ENCODE data around the gene ASXL3. TPM values are rescaled to one million over a fixed set of nuclear protein-coding genes. Genes with fewer than 3 reads are reported as not detected.

The ASXL3 gene
- polyA plus RNA-seq, 1 donor (not counting 4 experiments of a cell fraction or from before 2014, with no cell fraction given), result not detected

DNA sequence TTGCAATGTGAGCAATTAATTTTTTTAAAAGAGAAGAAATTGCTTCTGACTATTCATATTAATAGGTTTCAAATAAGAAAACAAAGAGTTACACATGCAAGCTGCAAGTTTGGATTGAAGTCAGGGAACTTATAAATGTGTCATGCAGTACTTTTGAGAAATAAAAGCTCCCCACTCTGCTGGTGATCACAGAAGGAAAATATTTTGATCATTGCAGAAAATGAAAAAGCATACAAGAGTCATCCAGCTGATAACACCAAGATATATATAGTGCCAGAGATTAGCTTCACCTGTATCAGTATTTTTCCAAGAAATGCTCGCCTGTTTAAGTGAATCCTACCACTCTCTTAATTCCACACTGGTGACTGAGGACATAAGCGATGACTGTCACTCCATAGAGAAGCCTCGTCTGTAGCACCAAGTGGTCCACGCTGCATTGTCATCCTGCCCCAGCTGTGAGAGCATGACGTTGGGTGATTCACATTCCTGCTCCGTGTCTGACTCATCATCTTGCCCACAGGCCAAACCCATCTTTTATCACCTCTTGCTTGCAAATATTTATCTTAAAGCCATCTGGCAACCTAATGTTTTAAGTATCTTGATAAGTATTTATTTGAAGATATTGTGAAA, 178.0 kb downstream of the ASXL3 start:
- Histone ChIP-seq H3K9ac (ENCODE audit: control insufficient read depth, extremely low read depth, insufficient read depth, low read length) (no peak overlapping the region), H3K4me2 (ENCODE audit: control insufficient read depth, extremely low read depth, insufficient read depth, low read depth, low read length) (no peak overlapping the region)
- dilution Hi-C loops (cut with MboI; ENCODE audit: extremely low pct_ligation_motif_present, low sequenced_read_pairs), result no loop called here

DNA sequence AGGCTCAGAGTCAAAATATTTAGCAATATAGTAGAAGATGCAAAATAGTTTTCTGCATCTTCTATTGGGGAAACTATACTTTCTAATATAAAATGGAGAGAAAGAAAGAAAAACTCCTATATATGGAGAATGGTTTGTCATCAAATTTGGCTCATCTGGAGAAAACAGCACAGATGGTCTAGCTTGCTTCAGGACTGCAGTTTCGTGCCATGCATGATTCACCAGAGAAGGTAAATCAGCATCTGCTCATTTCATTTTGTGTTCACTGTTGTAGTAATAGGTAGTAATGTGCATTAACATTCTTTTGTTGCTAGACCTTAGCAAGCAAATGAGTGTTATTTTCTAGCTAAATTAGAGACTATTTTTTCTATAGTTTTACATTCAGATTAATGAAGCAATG, 179.0 kb downstream of the ASXL3 start:
- H3K4me2 ChIP-seq (ENCODE audit: control insufficient read depth, extremely low read depth, insufficient read depth, low read depth, low read length), result no peak overlapping the region
- H3K9me3 ChIP-seq (ENCODE audit: control insufficient read depth, low read depth, low read length), result no peaks in the 10 kb centered on the region
- no peak for DNase-seq (ENCODE audit: low read depth, low spot score)

More for the DNA sequence above, 178.0 kb downstream of the ASXL3 start:
- H3K4me1 ChIP-seq (ENCODE audit: control insufficient read depth, extremely low read depth, insufficient read depth, low read length), result no peaks in the 10 kb centered on the region
- H3K27ac ChIP-seq (ENCODE audit: control insufficient read depth, insufficient read depth, low read length), result no peak overlapping the region
- no peaks in the 10 kb centered on the region for H3K79me2 ChIP-seq (ENCODE audit: control insufficient read depth, insufficient read depth, low read length)
- DNase-seq (ENCODE audit: low read depth, low spot score), result peak; percentile 45
- H3K27me3 ChIP-seq (ENCODE audit: control insufficient read depth, extremely low read depth, insufficient read depth, low read length), result no peaks in the 10 kb centered on the region
- no peaks in the 10 kb centered on the region for H3K9me3 ChIP-seq (ENCODE audit: control insufficient read depth, low read depth, low read length)
- TF ChIP-seq EZH2 (IDR thresholded peaks at IDR 0.05; ENCODE audit: low read length), result no peak
- TF ChIP-seq, protein P1, sequence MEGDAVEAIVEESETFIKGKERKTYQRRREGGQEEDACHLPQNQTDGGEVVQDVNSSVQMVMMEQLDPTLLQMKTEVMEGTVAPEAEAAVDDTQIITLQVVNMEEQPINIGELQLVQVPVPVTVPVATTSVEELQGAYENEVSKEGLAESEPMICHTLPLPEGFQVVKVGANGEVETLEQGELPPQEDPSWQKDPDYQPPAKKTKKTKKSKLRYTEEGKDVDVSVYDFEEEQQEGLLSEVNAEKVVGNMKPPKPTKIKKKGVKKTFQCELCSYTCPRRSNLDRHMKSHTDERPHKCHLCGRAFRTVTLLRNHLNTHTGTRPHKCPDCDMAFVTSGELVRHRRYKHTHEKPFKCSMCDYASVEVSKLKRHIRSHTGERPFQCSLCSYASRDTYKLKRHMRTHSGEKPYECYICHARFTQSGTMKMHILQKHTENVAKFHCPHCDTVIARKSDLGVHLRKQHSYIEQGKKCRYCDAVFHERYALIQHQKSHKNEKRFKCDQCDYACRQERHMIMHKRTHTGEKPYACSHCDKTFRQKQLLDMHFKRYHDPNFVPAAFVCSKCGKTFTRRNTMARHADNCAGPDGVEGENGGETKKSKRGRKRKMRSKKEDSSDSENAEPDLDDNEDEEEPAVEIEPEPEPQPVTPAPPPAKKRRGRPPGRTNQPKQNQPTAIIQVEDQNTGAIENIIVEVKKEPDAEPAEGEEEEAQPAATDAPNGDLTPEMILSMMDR (optimal IDR thresholded peaks at IDR 0.05 in 1 of 3, IDR thresholded peaks at IDR 0.05 in 1 of 3, conservative IDR thresholded peaks at IDR 0.05 in 1 of 3; ENCODE audit: extremely low read depth in 1 of 3, insufficient read depth in 2 of 3, low read length in 3 of 3), result no peak
- peak; percentile 93 for FAIRE-seq
- H3K4me3 ChIP-seq (ENCODE audit: control insufficient read depth in 2 of 3, extremely low read depth in 1 of 3, insufficient read depth in 2 of 3, low read depth in 1 of 3, low read length in 3 of 3), result no peak overlapping the region
- no peaks in the 10 kb centered on the region for H4K20me1 ChIP-seq (ENCODE audit: control insufficient read depth, extremely low read depth, insufficient read depth, low read length)
- H3K36me3 ChIP-seq (ENCODE audit: control insufficient read depth in 2 of 2, extremely low read depth in 1 of 2, insufficient read depth in 2 of 2, low read length in 2 of 2), result no peaks in the 10 kb centered on the region
- H2AFZ ChIP-seq (ENCODE audit: control insufficient read depth, low read length), result no peak overlapping the region
- no peaks in the 10 kb centered on the region for H3K9me1 ChIP-seq (ENCODE audit: control insufficient read depth, extremely low read depth, insufficient read depth, low read length)

More for the DNA sequence above, 179.0 kb downstream of the ASXL3 start:
- Histone ChIP-seq H3K9me1 (ENCODE audit: control insufficient read depth, extremely low read depth, insufficient read depth, low read length) (no peaks in the 10 kb centered on the region), H3K36me3 (ENCODE audit: control insufficient read depth in 2 of 2, extremely low read depth in 1 of 2, insufficient read depth in 2 of 2, low read length in 2 of 2) (no peaks in the 10 kb centered on the region), H3K27me3 (ENCODE audit: control insufficient read depth, extremely low read depth, insufficient read depth, low read length) (no peaks in the 10 kb centered on the region), H2AFZ (ENCODE audit: control insufficient read depth, low read length) (no peak overlapping the region), H3K9ac (ENCODE audit: control insufficient read depth, extremely low read depth, insufficient read depth, low read length) (no peak overlapping the region), H3K4me3 (ENCODE audit: control insufficient read depth in 2 of 3, extremely low read depth in 1 of 3, insufficient read depth in 2 of 3, low read depth in 1 of 3, low read length in 3 of 3) (no peak overlapping the region), H3K27ac (ENCODE audit: control insufficient read depth, insufficient read depth, low read length) (no peak overlapping the region), H4K20me1 (ENCODE audit: control insufficient read depth, extremely low read depth, insufficient read depth, low read length) (no peaks in the 10 kb centered on the region), H3K79me2 (ENCODE audit: control insufficient read depth, insufficient read depth, low read length) (no peaks in the 10 kb centered on the region), H3K4me1 (ENCODE audit: control insufficient read depth, extremely low read depth, insufficient read depth, low read length) (no peaks in the 10 kb centered on the region)
- peak; percentile 39 for FAIRE-seq
- TF ChIP-seq, protein P1 (optimal IDR thresholded peaks at IDR 0.05 in 1 of 3, IDR thresholded peaks at IDR 0.05 in 1 of 3, conservative IDR thresholded peaks at IDR 0.05 in 1 of 3; ENCODE audit: extremely low read depth in 1 of 3, insufficient read depth in 2 of 3, low read length in 3 of 3), result no peak
- TF ChIP-seq EZH2 (IDR thresholded peaks at IDR 0.05; ENCODE audit: low read length), result no peak
- dilution Hi-C loops (cut with MboI; ENCODE audit: extremely low pct_ligation_motif_present, low sequenced_read_pairs), result no loop called here
